Fibroblast of lung (primary cell): ENCODE data around the gene GCC1.

ENCODE experiments used
- CTCF ChIP-seq, 2 donors: IDR thresholded peaks in 1 of 2; conservative IDR thresholded peaks in 1 of 2; 1 replicate in 1 of 2; 2 replicates in 1 of 2; pipeline ENCODE4 v1.5.1; 2011 to 2012; ENCODE audit warnings: low read length in 2 of 2, control low read depth in 1 of 2, inconsistent platforms in 1 of 2, low read depth in 1 of 2, mild to moderate bottlenecking in 1 of 2
- EZH2 ChIP-seq: IDR thresholded peaks from 2 replicates; pipeline ENCODE4 v1.5.1; 2012; ENCODE audit warnings: low read length, control low read depth, mild to moderate bottlenecking; ENCODE audit errors: missing control alignments

- no peak for TF ChIP-seq CTCF (conservative IDR thresholded peaks at IDR 0.05 in 1 of 2, IDR thresholded peaks at IDR 0.05 in 1 of 2; ENCODE audit: low read depth in 1 of 2, low read length in 2 of 2)
- TF ChIP-seq EZH2: no peak
Measured at GRCh38 chr7:127582361-127582760, 3.0 kb downstream of the GCC1 start.
